Cerebellar cortex (tissue), 1 donor: ENCODE measurements around the gene SMAD2.
"Not testable (repeated sequence)": the region's sequence is repeated elsewhere in the genome, so short reads cannot be mapped to it uniquely, and the experiment has no call there.

Source experiments
- DNase-seq: peaks from one replicate; pipeline ENCODE4 v3.0.0-alpha.2; 2015; ENCODE audit warnings: low spot score

Gene SMAD2

DNA sequence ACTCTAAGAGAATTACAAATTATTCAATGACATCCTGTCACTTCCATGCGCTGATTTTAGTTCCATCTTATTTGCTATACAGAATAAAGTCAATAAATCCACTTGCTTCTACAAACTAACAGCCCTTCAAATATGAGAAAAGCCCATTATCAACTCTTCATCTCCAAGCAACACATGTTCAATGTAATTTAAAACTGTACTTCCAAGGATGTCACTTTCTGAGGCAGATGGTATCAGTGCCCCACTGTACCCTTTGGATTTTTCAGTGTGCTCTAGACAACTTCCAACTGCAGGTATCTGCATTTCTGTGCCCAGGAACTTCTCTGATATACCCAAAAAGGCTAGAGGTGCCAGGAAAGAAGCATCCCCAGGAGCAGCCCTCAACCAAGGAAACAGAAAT, 87.6 kb downstream of the SMAD2 start:
- DNase-seq, result no peak

- no peak for DNase-seq
Observed at GRCh38 chr18:47838396-47838795, 92.1 kb downstream of the SMAD2 start.

DNA sequence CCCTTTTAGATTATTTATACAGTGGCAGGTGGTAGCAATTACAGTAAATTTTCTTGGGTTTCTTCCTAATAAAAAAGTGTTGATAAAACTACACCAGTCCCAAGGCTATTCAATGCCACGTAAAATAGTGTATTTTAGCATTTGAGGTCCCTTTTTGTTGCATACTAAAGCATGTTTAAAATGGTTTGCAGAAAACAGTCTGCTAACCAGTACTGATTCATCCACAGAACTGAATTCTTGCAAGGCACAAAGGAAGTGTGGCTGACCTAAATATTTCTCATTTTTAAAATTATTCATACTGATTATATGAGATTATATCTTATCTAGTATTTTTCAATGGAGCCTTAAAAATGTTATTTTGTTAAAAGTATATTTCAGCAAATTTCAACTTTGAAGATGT, 98.1 kb downstream of the SMAD2 start:
- DNase-seq, result no peak

DNA sequence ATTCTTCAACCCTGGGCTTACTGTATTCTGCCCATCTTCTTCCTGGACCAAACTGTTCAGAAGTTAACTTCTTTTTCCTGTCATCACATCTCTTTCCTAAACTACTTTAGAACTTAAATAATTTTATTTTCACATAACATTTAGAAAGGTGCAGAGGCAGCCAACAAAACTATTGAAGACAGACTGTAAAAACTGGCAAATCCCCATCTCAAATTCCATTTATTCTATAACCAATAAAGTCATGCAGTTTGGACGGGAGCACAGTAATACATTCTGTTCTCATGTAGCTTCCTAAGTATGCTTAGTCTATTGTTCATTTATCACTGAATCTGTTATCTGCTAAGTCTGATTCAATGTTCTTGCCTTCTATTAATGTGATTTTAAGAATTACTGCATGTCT, 99.1 kb downstream of the SMAD2 start:
- no peak for DNase-seq

GRCh38 chr18:47830772-47831171, 99.7 kb downstream of the SMAD2 start:
- no peak for DNase-seq

DNA sequence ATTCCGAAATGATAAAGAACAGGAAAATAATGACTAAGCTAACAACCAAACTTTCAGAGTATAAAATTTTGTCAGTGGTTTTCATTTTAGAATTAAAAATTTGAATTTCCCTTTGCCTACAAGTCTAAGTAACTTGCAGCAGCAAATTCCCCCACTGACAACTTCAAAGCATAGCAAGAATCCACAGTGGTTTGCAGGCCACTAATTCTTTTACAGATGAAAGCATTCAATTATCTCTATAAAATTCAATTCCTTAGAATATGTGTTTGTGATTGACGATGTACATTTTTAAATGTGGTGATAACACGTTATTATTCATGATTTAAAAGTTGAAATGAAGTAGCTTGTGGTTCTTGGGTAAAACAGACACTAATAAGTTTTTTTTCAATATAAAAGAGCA, 100.6 kb downstream of the SMAD2 start:
- no peak for DNase-seq

DNA sequence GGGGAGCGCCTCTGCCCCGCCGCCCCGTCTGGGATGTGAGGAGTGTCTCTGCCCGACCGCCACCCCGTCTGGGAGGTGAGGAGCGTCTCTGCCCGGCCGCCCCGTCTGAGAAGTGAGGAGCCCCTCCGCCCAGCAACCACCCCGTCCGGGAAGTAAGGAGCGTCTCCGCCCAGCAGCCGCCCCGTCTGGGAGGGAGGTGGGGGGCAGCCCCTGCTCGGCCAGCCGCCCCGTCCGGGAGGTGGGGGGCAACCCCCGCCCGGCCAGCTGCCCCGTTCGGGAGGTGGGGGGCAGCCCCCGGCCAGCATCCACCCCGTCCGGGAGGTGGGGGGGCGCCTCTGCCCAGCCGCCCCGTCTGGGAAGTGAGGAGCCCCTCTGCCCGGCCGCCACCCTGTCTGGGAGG, 102.4 kb downstream of the SMAD2 start:
- not testable (repeated sequence) for DNase-seq

GRCh38 chr18:47826157-47827074, 104.0 kb downstream of the SMAD2 start:
- no peak for DNase-seq

DNA sequence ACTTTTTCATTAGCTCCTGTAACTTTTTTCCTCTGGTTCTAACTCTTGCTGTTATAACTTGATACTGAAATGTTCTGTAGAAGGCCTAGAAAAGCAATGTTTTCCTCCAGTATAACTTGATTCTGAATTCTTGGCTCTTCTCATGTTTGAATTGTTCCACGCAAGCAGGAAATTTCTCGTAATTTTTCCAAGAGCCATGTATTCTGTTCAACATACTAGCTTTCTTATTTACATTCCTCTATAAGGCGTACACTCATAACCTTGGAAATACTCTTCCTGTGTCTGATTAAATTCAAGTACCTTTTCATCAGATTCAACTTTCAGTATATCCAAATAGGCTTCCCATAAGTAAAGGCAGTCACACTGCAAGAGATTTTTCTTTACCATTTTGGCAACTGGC, 109.1 kb downstream of the SMAD2 start:
- no peak for DNase-seq

DNA sequence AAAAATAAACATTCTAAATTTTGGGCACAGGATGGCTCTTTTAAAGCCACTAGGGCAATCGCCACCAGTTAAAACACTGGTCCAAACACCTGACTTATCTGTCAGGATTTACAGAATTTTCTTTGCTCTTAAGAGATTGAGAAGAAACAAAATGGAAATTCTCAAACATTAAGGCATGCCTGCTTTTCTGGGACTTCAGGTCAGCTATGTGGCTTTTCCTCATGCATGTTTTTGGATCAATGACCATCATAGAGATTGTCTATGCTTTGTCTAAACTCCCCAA, 112.7 kb downstream of the SMAD2 start:
- no peak for DNase-seq

- DNase-seq, result no peak
Observed at GRCh38 chr18:47817017-47817794, 113.3 kb downstream of the SMAD2 start.

GRCh38 chr18:47815486-47816270, 114.8 kb downstream of the SMAD2 start:
- no peak for DNase-seq

GRCh38 chr18:47809420-47809819, 121.0 kb downstream of the SMAD2 start:
- no peak for DNase-seq

DNA sequence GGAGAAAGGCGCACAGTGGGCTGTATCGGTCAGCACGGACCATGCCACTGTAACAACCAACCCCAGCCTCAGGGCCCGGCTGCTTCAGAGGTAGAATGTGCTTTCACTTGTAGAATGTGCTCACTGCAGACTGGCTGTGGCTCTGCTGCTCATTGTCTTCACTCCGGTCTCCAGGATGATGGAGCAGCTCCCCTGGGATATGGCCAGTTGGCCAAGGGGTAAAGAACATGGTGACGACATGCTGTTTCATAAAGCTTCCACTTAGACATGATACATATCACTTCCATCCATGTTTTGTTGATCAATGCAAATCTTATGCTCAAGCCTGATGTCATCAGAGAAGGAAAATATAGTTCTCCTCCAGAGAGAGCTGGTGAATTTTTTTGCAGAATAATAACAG, 127.7 kb downstream of the SMAD2 start:
- DNase-seq, result no peak

DNA sequence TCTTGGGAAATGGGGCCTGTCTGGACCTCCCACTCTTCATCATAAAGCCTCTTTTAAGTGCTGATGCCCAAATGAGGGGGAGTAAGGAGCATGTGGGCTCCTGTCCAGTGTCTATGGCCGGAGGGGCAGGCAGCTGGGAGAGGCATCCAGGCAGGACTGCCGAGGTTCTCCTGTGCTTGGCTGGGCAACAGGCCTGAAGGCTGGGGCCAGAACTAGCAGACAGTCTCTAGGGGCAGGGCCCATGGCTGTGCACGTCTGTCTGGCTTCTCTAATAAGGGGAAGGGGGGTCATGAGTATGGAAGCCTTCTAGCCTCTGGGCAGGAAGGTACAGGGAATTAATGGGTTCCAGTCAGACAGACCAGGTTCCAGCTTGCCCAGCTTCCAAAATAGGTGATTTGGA, 128.6 kb downstream of the SMAD2 start:
- DNase-seq, result no peak

DNA sequence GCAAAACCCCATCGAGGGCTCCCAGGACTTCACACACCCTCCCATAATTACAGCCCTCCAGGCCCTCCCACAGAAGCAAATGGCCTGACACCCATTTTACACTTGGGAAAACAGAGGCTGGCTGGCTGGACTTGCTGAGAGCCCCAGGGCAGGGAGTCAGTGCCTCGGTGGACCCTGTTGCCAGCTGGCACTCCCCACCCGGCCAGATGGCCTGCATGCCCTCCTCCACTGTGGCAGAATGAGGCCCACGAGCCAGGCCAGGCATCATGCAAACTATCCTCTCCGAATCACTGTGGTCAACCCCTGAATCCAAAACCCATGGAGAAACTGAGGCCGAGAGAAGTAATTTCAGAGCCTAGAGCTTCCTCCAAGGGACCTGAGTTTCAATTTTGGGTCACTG, 129.7 kb downstream of the SMAD2 start:
- DNase-seq, result peak; percentile 50

DNA sequence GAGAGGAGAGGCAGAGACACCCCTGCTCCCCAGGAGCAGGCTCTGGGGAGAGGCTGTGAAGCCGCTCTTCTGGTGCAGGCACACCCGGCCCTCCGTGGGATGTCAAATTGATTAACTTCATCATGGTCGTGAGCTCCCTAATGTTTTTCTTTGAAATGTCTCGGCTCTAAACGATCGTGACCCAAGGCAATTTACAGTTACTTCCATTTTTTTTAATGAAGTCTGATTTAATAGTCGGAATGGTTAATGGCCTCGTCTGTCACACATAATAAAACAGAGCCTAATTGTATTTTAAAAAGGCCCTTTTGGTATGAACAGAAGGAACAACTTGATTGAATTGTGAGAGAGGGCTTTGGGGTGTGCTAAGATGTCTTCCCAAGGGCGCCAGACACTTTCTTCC, 130.2 kb downstream of the SMAD2 start:
- no peak for DNase-seq

- no peak for DNase-seq
Observed at GRCh38 chr18:47799376-47799775, 131.1 kb downstream of the SMAD2 start.

DNA sequence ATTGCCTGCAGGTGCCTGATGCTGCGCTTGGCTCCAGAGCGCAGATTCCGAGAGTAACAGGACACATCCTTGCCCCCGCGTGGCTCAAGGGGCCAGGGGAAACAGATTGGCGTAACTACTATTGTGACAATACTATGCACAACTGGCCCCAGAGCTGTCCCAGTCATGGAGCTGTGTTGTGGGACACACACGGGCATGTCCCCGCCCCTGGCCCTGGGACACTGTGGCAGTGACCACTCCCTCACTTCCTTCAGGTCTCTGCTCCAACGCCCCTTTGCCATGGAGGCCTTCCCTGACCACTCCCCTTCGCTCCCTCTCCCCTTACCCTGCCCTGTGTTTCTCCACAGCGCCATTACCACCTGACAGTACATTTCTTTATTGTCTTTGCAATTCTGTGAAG, 132.1 kb downstream of the SMAD2 start:
- no peak for DNase-seq

DNA sequence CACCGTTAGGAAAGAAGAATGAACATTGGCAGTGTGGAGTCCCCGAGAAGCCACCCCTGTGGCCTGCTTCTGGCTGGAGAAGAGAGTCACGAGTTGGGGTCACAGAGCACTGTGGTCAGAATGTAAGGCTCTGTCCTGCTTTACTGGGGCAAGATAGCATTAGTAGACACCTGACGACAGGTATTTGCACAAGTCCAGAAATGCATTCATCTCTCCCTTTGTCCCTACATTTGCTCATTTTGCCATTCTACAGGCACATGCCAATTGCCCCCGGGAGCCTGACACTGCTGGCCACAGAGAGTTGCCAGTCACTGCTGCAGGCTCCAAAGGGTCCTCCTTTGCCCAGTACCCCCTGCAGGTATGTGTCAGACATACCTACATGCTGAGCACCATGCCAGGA, 133.3 kb downstream of the SMAD2 start:
- DNase-seq, result no peak

GRCh38 chr18:47795434-47795814, 135.0 kb downstream of the SMAD2 start:
- no peak for DNase-seq

DNA sequence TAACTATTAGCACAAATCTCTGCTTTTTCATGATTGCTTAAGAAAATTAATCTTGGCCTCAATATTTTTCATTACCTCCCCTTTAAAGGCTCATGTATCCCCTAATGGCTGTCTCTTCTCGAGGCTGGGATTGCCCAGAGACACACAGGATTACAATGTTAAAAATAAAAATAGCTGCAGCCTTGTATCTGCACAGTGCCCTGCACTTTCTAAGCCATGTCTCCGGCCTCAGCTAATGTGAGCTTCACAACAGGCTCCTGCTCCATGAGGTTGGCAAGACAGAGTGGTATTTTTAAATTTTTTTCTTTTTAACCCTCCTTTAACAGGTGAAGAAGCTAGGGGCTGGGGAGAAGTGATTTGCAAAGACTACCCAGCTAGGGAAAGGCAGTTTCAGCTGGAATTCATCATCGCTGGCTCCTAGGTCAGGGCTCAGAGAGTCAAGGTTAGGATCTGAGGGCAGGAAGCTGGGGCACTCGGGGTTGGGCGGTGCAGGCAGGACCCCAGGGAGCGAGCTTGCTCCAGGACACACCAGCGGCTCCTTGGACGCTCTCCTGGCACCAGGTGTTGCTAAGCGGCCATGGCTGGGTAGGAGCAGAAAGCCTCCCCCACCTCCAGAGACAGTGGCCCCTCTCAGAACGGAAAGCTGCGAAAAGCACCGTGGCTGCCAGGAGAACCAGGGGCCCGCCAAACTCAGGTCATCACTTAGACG, 135.6 kb downstream of the SMAD2 start:
- no peak for DNase-seq
